Uterus (tissue), 2 donors: ENCODE data around the gene RUBCNL.

ENCODE experiments used
- CTCF ChIP-seq, 4 experiments: fragments of 200-600 bp in 2 of 4; fragments of 450-650 bp in 2 of 4; sonication (generic) in 2 of 4; IDR thresholded peaks; one replicate each; pipeline ENCODE4 v1.5.1; 2016 to 2019; ENCODE audit warnings: antibody characterized with exemption in 4 of 4, mild to moderate bottlenecking in 2 of 4, moderate library complexity in 1 of 4
- POLR2A ChIP-seq, 2 donors: fragments of 450-650 bp; IDR thresholded peaks; one replicate each; pipeline ENCODE4 v1.6.1; 2016; ENCODE audit warnings: antibody characterized with exemption in 2 of 2, mild to moderate bottlenecking in 1 of 2, moderate library complexity in 1 of 2

- TF ChIP-seq CTCF (IDR thresholded peaks at IDR 0.05), result no peak
- TF ChIP-seq POLR2A (IDR thresholded peaks at IDR 0.05), result no peak
Measured at GRCh38 chr13:46313024-46313423, 74.0 kb downstream of the RUBCNL start.
